ENCODE data around the gene ANKRD11.
"Not testable (repeated sequence)": the region's sequence is repeated elsewhere in the genome, so short reads cannot be mapped to it uniquely, and the experiment has no call there.

Gene ANKRD11

GRCh38 chr16:89328412-89329400 is 161.7 kb downstream of the ANKRD11 start:
- not testable (repeated sequence) for DNase-seq (ENCODE audit: low spot score)

GRCh38 chr16:89326721-89327120 is 163.6 kb downstream of the ANKRD11 start:
- no peak for DNase-seq (ENCODE audit: low spot score)

- no peak for DNase-seq (ENCODE audit: low spot score)
Measured at GRCh38 chr16:89325861-89326471, 164.4 kb downstream of the ANKRD11 start.

- no peak for DNase-seq (ENCODE audit: low spot score)
Measured at GRCh38 chr16:89324056-89325010, 166.0 kb downstream of the ANKRD11 start.

GRCh38 chr16:89323120-89323960 is 167.0 kb downstream of the ANKRD11 start:
- no peak for DNase-seq (ENCODE audit: low spot score)

- DNase-seq (ENCODE audit: low spot score) = peak; percentile 27
Measured at GRCh38 chr16:89322321-89323119, 167.8 kb downstream of the ANKRD11 start.

- DNase-seq (ENCODE audit: low spot score) = no peak
Measured at GRCh38 chr16:89320782-89321501, 169.4 kb downstream of the ANKRD11 start.

- no peak for DNase-seq (ENCODE audit: low spot score)
Measured at GRCh38 chr16:89319886-89320781, 170.2 kb downstream of the ANKRD11 start.

GRCh38 chr16:89319631-89319885 is 170.8 kb downstream of the ANKRD11 start:
- DNase-seq (ENCODE audit: low spot score) = no peak

- DNase-seq (ENCODE audit: low spot score) = no peak
Measured at GRCh38 chr16:89318871-89319630, 171.3 kb downstream of the ANKRD11 start.

- no peak for DNase-seq (ENCODE audit: low spot score)
Measured at GRCh38 chr16:89318430-89318758, 172.0 kb downstream of the ANKRD11 start.

- no peak for DNase-seq (ENCODE audit: low spot score)
Measured at GRCh38 chr16:89317729-89318429, 172.5 kb downstream of the ANKRD11 start.

- no peak for DNase-seq (ENCODE audit: low spot score)
Measured at GRCh38 chr16:89317101-89317671, 173.2 kb downstream of the ANKRD11 start.

- no peak for DNase-seq (ENCODE audit: low spot score)
Measured at GRCh38 chr16:89316701-89317100, 173.7 kb downstream of the ANKRD11 start.

GRCh38 chr16:89315791-89316581 is 174.4 kb downstream of the ANKRD11 start:
- peak; percentile 32 for DNase-seq (ENCODE audit: low spot score)

GRCh38 chr16:89315271-89315670 is 175.1 kb downstream of the ANKRD11 start:
- no peak for DNase-seq (ENCODE audit: low spot score)
